Loucy (cell line): ENCODE results near the gene CDH4.

ENCODE experiments used
- CTCF ChIP-seq: fragments of 200-600 bp; sonication (generic); conservative IDR thresholded peaks from 2 replicates; pipeline ENCODE4 v1.5.1; 2014; ENCODE audit warnings: mild to moderate bottlenecking, antibody characterized with exemption, low read length
- EZH2phosphoT487 ChIP-seq: fragments of 200-600 bp; IDR thresholded peaks from 2 replicates; pipeline ENCODE4 v1.6.1; 2018; ENCODE audit warnings: antibody characterized with exemption, mild to moderate bottlenecking, moderate library complexity, borderline replicate concordance

- TF ChIP-seq CTCF (no peak), EZH2phosphoT487 (no peak)
Measured at GRCh38 chr20:61902221-61902869, 650.3 kb downstream of the CDH4 start.
